Measurements from ENCODE around the gene IFFO2.

Gene IFFO2

DNA sequence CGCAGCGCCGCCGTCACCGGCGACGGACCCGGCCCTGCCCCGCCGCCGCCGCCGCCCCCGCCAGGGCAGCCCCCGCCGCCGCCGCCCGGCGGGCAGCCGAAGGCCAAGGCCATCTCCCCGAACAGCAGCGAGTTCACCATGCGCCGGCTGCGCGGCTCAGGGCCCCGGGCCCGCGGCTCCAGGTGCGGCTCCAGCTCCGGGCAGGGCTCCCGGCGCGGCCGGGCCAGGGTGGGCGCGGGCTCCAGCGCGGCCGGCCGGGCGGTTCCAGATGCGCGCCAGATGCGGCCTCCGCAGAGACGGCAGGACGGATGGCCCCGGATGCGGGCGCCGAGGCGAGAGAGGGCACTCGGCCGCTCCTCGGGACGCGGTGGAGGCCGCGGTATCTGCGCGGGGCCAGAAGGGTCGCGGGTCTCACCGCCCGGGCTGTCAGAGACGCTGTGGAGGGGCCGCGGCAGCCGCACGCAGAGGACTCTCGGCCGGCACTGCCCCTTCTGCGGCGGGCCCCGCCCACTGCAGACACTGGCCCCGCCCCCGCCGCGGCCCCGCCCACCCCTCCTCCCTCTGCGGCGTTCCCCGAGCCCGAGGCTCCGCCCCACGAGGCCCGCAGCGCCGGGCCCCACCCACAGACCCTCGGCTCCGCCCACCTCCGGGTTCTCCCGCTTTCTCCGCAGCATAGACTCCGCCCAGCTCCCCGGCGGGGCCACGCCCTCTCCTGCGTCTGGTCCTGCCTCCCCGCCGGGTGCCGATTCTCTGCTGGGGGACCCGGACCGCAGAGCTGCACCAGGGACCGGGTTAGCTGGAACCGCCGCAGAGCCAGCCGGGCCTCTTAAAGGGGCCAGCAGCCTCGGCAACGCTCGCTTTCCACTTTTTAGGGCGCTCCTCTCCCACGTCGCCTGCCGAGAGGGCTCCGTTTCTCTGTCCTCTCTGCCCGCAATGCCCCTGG lies at the start of gene IFFO2:
TSS of gene IFFO2 (minus strand) at position 484 of the 943 bp plus-strand sequence. CDS start at position 140, 344 bp downstream.
- peak; percentile 99 for DNase-seq

DNA sequence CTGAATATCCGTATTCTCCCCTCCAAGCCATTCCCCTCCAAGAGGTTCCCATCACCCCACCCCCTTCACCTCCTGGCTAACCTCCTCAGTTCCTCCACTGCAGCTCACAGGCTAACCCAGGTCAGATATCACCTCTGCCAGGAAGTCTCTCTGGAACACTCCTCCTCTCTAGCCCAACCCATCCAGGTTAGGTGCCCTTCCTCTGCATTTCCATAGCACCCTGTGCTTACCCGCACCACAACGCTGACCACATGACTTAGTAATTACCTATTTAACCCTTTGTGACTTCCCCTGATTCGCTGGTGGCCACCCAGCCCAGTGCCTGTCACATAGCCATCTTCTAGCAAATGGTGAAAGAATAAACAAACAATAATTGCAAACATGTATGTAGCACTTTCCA lies 49.5 kb upstream of the IFFO2 start:
- DNase-seq: no peak

DNA sequence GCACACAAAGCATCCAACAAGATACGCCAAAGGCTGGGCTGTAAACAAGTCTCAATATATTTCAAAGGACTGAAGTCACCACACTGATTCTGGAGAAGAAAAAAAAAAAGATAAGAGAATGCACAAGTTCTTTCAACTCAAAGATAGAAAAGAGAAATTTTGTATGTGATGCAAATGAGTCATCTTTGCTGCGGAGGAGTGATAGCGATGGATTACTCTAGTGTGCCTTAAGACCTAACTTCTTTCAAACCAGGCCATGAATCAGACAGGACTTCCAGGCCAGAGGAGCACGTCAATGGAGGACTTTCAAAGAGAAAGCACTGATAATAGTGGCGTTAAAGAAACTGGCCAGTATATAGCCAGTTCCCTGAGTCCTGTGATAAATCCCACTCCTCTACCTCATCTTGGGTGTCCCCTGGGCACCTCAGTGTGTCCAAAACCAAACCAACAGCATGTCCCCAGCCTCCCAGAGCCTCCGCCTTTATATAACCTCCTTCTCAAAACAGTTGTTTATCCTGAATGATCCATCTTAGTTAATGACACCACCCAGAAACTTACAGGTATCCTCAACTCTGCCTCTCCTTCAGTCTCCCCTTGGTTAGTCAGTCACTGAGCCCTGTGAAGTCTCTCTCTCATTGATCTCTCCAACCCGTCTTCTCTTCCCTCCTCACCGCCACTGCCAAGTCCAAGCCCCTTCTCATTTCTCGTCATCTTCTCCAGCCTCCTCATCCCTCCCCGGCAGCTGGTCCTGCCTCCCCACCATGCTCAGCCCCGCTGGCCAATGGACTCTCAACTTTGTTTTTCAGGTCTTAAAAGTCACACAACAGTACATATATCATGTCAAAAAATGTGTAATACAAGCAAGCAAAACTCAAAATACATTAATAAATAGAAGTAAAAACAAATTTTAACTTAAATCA lies 47.2 kb upstream of the IFFO2 start:
- DNase-seq: no peak

DNA sequence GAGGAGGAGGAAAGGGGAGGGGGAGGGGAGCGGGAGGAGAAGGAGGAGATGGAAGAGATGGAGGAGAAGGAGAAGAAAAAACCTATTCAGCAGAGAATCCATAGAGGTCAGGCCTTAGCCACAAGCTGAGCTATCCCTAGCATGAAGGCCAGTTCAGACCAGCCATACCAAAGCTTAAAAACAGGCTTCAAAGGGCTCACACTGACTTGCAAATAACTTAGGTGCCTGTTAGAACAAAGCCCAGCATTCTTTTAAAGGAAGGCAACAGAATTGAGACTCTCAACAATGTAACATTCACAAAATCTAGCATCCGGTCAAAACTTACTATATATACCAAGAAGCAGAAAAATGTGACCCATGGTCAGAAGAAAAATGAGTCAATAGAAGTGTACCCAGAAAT lies 43.6 kb upstream of the IFFO2 start:
- no peak for DNase-seq

DNA sequence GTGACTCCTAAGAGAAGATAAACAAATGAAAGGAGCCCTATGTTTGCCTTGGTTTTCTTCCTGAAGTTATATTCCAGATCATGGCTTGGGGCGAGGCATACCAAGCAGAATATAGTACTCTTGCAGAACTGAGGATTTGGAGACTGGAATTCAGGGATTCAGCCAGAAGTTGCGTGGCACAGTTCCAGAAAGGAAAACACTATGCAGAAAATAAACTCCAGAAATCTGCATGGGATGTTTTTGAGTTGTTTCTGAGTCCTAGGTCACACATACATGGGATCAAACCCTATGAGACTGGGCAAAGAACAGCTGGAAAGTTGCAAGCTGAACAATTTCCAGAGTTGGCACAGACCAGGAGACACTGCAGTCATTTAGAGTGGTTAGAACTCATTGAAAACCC lies 42.9 kb upstream of the IFFO2 start:
- peak; percentile 64 for DNase-seq

DNA sequence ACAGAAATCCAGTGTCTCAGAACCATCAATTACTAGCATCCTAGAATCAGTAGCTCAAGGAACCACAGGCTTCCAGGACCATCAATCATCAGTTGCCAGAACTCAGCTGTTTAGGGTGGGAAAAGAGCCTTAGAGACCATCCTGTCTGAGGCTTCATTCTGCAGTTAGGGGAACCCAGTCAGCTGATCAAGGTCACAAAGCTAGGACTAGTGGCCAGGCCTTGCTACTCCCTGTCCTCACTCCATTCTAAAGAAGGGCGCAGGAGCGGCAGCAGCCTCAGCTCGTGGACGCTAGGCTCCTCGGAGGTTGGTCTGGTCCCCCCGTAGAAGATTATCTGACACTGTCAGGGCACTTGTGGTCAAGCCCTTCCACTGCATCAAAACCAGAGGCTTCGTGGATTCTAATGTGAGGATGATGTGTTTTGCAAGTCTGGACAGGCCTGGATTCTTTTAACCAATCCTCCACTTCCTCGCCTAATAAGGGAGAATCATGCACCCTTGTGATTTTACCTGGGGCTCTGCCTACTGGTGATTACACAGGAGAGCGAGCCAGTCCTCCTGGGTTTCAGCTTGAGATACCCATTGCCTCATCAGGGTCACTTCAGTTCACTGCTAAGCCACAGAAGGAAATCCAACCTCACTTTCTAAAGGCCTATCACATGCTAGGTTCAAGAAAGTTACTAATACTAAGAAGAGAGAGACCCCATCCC lies 41.7 kb upstream of the IFFO2 start:
- no peak for DNase-seq

DNA sequence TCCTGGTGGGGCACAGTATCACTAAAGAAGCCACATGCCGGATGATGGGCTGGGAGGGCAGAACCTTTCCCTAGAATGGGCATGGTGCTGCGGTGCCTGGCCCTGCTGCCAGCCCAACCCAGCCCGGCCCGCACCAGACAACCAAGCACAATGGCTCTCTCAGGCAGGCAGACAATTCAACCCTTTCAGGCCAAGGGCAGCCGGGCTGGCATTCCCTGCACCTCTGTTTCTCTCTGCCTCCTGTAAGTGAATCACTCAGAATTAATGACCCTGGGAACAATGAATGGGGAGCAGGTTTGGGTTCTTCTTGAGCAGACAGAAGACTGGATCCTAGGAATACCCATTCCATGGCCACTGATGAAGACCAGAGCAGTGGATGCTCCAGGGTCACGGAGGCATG lies 41.0 kb upstream of the IFFO2 start:
- DNase-seq: no peak

DNA sequence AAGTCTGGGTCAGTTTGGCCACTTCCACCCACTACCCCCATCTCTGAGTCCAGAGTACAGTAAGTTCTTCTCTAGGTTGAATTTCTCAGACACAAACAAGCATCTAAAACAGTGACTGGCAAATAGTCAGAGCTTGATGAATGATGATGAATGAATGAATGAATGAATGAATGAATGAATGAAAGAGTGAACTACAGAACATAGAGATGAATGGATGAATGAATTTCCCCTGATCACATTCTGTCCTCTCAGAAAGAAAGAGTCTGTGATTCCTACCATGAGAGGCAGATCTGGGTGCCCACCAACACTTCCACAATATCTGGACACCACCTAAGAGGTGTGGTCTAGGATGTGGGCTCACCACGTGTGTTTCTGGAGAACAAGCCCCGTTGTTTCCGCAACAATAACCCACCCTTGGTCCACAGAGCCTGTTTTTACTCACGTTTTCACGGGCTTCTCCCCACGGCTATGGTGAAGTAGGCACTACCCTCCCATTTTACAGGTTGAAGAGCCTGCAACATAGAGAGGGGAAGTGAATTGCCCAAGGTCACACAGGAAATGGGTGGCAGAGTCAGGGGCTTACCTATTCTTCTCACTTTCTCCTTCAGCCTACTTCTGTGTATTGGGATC lies 40.2 kb upstream of the IFFO2 start:
- DNase-seq: no peak

DNA sequence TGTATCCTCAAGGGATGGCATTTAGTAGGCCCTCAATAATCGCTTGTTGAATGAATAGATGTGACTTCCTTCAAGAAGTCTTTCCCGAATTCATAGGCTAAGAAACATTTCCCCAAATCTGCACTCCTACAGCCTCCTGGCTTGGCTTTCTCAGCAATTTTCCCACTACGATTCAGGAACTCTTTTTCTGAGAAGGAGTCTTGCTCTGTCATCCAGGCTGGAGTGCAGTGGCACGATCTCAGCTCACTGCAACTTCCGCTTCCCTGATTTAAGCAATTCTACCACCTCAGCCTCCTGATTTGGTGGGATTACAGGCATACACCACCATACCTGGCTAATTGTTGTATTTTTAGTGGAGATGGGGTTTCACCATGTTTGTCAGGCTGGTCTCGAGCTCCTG lies 37.9 kb upstream of the IFFO2 start:
- no peak for DNase-seq

DNA sequence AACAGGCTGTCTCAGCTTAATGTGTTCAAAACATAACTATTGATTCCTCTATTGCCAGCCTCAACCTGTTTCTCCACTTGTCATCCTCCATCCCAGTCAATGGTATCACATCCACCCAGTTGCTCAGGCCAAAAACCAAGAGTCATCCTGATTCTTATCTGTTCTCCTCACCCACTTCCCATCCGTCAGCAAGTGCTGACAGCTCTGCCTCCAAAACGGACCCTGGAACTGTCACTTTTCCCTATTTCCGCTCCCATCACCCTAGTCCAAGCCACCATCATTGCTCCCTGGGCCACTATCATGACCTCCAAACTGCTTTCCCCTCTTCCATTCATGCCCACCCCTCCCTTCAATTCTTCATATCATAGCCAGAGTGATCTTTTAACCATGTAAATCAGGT lies 36.2 kb upstream of the IFFO2 start:
- no peak for DNase-seq

DNA sequence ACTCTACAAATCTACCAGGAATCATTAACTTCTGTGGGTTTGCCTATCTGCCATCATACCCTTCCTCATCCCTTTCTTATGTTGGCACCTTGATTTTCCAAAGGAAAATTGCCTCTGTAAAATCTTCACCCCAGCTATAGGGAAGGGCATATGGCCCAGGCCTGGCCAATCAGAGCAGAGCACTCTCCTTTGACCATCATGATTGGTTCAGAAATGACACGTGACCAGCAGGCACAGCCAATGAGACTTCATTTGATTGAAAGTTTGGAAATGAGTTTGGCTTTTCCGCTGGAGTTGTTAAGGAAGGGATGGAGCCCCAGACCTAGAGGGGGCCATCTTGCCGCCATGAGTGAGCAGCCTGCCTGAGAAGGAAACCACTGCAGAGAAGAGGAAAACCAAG lies 35.1 kb upstream of the IFFO2 start:
- DNase-seq: no peak

DNA sequence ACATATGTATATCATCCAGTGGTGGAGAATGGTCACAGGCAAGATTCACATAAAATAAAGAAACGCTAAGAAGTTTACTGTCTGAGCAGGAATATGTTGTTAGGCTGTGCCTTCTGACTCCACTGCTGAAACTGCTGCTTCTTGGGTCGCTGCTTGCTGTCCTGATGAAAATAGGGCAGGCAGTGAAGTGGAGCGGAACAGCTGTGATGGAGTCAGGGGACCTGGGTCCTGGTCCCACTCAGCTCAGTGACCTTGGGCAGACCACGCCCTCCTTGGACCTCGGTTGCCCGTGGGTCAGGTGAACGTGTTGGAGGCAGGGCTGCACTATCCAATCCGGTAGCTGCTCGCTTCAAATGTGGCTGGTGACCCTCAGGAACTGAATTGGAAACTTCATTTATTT lies 33.4 kb upstream of the IFFO2 start:
- DNase-seq: no peak

DNA sequence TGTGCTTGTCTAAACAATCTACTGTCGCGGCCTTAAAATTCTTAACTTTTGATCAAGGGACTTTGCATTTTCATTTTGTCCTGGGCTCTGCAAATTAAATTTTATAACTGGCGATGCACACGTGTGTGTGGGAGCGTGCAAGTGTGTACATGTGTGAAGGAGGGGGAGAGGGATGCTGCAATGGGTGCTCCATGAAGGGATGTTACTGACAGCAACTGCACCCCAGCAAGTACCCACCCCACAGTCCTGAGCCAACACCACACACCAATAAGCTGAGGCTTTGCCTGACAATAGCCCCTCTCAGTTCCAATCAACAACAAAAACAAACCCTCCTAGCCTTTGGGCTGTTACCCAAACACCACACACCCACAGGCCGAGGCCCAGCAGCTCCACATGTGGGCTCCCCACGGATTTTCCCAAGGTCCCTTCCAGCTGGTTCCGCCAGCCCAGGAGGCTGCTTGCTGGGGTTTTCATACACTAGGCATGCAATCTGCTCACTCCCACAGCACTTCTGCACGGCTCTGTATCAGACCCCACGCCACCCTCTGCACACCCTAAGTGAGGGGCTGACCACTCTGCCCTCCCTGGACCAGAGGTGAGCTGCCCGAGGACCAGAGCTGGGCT lies 32.8 kb upstream of the IFFO2 start:
- DNase-seq: no peak

DNA sequence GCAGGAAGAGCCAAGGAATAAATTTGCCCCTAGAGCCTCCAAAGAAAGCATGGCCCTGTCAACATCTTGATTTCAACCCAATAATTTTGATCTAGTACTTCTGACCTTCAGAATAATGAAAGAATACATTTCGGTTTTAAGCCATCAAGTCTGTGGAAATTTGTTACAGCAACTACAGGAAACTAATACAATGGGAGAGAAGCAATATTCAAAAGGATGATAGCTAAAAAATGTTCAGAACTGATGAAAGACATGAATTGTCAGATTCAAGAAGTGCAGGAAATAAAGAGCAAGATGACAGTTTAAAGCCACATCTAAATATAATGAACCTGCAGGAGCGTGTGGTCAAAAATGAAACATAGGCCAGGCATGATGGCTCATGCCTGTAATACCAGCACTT lies 24.8 kb upstream of the IFFO2 start:
- no peak for DNase-seq

DNA sequence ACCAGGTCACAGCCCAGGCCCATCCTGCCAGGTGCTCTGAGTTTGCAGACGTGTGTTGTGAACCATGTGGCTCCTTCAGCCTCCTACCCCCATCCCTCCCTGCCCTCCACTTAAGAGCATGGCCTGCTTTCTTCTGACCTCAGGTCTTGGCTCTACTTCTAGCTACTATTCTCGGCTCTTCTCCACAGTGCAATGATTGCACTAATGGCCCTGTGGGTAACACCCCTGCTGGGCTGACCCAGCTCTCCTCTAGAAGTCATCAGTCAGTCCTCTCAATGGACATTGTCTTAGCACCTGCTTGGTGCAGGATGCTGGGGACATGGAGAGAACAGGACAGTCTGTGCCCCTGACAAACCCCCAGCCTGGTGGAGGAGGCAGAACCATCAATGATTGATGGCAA lies 22.2 kb upstream of the IFFO2 start:
- DNase-seq: no peak

DNA sequence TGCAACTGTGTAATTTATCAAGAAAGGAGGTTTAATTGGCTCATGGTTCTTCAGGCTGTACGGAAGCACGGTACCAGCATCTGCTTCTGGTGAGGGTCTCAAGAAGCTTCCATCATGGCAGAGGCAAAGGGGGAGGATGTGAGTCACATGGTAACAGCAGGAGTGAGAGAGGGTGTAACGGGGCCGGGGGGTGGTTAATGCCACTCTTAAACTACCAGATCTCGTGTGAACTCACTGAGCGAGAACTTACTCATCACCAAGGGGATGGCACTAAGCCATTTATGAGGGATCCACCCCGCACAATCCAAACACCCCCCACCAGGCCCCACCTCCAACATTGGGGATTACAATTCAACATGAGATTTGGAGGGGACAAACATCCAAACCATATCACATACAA lies 21.0 kb upstream of the IFFO2 start:
- no peak for DNase-seq

DNA sequence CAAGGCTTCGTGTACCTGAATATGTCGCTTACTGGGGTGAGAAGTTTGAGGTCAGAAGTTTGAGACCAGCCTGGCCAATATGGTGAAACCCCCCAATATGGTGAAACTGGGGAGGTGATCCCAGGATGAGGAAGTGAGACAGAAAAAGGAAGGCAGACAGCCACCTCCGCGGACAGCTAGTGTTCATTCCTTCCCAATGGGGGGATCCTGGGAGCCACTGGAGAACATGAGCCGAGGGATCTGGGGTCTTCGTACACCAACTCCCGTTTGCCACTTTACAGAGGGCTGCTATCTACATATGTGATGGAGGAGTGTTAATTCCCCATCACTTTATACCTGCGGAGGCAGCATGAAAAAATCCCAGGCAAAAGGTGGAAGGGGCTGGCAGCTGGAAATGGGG lies 19.6 kb upstream of the IFFO2 start:
- no peak for DNase-seq

DNA sequence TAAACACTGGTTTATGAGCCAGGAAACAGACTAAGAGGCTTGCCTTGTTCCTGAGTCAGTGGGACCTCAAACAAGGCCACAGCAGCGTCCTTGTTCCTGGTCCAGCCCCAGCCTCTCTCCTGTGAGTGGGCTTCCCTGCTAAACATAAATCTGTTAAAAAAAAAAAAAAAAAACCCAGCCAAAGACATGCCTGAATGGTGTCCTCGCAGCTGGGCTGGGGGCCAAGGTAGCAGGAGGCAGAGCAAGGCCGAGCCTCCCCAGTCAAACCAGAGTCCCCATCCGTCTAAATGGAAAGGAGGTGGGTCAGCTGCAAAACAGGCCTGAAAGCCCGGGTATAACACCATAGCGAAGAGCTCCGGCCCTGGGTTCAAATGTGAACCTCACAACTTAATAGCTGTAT lies 18.1 kb upstream of the IFFO2 start:
- no peak for DNase-seq

DNA sequence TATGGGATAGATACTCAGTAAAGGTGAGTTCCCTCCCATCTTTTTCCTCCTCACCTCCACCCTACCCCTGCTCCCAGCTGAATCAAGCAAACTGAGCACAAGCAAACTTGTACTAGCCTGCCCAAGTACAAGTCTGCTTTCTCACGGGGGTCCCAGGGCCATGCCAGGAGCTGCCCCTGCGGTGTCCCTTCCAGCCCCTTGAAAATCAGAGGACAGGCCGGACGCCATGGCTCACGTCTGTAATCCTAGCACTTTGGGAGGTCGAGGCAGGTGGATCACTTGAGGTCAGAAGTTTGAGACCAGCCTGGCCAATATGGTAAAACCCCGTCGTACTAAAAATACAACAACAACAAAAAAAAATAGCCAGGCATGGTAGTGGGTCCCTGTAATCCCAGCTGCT lies 17.5 kb upstream of the IFFO2 start:
- DNase-seq: no peak

DNA sequence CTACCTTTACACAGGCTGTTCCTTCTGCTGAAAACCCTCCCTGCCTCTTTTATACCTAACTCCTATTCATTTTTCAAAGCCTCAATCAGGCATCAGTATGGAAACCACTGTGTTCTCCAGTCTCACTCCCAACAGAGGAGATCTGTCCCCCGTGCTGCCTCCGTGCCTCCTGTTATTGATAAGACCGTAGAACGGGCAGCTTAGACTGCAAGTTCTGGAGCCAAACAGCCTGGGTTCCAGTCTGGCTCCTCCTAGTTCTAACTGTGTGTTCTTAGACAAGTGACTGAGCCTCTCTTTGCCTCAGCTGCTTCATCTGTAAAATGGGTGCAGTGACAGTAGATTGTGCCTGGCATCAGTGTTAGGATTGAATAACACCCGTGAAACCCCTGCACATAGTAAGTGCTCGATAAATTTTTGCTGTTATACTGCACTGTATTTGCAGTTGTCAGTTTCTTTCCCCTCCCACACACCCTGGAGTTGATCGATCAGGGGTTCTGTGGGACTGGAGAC lies 17.0 kb upstream of the IFFO2 start:
- no peak for DNase-seq

DNA sequence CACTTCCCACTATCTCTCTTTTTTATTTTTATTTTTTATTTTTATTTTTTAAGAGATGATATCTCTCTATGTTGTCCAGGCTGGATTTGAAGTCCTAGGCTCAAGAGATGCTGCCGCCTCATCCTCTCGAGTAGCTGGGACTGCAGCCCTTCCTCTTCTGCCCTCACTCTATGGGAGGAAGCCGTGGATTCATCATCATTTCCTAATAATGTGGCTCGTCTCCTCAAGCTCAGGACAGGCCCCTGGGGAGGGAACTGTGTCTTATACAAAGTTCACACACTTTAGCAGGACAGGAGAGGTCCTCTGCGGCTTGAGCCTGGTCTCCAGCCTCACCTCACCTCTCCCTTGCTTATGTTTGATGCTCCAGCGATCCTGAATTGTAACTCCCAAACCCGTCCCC lies 16.5 kb upstream of the IFFO2 start:
- DNase-seq: no peak

DNA sequence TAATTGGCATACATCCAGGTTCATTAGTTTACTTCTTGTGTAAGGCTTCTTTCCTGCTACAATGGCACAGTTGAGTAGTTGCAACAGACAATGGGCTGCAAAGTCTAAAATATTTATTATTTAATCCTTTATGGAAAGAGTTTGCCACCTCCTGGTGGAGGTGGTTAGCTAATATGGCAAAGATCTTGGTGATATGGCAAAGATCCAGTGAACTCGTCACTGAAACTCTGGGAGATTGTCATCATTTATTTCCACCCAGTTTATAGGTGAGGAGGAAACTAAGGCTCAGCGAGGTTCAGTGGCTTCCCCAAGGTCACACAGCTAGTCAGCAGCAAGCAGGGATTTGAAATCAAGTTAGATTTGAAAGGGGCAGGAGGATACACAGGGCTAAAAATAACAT lies 16.1 kb upstream of the IFFO2 start:
- DNase-seq: no peak
